HL-60 (cell line): ENCODE results near the gene ANTXR1.

Experiments
- DNase-seq, 2 experiments: peaks; one replicate each; pipeline ENCODE4 v3.0.0-alpha.2; 2010 to 2020; ENCODE audit warnings: low read depth in 1 of 2, low spot score in 1 of 2
- H3K27ac ChIP-seq: fragments of 250-450 bp; sonication (Bioruptor Pico); replicated peaks from 2 replicates; pipeline ENCODE4 v1.5.1; 2020; ENCODE audit warnings: mild to moderate bottlenecking, moderate library complexity
- H3K27me3 ChIP-seq: fragments of 250-450 bp; sonication (Bioruptor Pico); 2 replicates; pipeline ENCODE4 v1.5.1; 2021; ENCODE audit warnings: mild to moderate bottlenecking, moderate library complexity; ENCODE audit not compliant: insufficient read depth, poor library complexity, severe bottlenecking
- H3K4me3 ChIP-seq: replicated peaks from 2 replicates; pipeline ENCODE4 v1.5.1; 2011; ENCODE audit warnings: mild to moderate bottlenecking, control low read depth, low read length; ENCODE audit not compliant: insufficient read depth
- CTCF ChIP-seq: IDR thresholded peaks from one replicate; pipeline ENCODE4 v1.5.1; 2011; ENCODE audit warnings: low read length, control low read depth, inconsistent platforms; ENCODE audit not compliant: insufficient read depth
- GABPA ChIP-seq: IDR thresholded peaks from 2 replicates; pipeline ENCODE4 v1.6.1; 2012; ENCODE audit warnings: low read depth
- POLR2AphosphoS5 ChIP-seq: IDR thresholded peaks from 2 replicates; pipeline ENCODE4 v1.6.1; 2012; ENCODE audit warnings: low read depth
- REST ChIP-seq: IDR thresholded peaks from 2 replicates; pipeline ENCODE4 v1.6.1; 2012; ENCODE audit warnings: low read depth; ENCODE audit not compliant: insufficient replicate concordance
- SPI1 ChIP-seq: IDR thresholded peaks from 2 replicates; pipeline ENCODE4 v1.6.1; 2012; ENCODE audit warnings: low read depth, mild to moderate bottlenecking, borderline replicate concordance

Gene ANTXR1

DNA sequence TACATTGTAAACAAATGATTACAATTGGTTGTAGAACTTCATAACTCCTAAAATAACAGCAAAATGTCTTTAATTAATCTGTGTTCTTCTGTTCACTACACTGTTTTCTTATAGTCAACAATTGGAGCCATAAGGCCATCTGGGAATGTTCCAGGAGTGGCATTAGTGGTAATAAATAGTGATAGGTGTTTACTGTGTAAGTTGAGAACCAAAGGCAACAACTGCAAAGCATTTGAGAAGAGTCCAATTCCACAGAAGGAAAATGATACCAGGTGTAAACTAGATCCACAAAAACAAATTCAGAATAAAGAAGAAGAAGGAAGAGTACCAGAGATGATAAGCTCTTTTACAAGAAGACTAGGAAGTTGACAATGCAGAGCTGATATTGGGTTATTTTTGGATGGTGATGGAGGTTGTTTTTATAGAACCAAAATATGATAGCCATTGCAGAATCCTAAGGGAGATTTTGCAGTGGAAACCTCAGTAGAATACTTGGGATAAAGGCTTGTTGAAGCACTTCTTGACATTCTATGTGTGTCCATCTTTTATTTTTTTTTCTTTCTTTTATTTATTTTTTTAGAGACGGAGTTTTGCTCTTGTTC, 52.9 kb downstream of the ANTXR1 start:
- TF ChIP-seq SPI1 (no peak), POLR2AphosphoS5 (no peak), CTCF (no peak), GABPA (no peak), REST (no peak)
- Histone ChIP-seq H3K4me3 (no peak overlapping the region), H3K27me3 (no peaks in the 10 kb centered on the region), H3K27ac (no peak overlapping the region)
- DNase-seq = no peak

- TF ChIP-seq CTCF (no peak), REST (no peak), POLR2AphosphoS5 (no peak), SPI1 (no peak), GABPA (no peak)
- H3K27ac ChIP-seq = no peak overlapping the region
- H3K27me3 ChIP-seq = no peaks in the 10 kb centered on the region
- H3K4me3 ChIP-seq = no peak overlapping the region
- DNase-seq = no peak
These were observed 54.1 kb downstream of the ANTXR1 start for GRCh38 chr2:69067026-69067630.

DNA sequence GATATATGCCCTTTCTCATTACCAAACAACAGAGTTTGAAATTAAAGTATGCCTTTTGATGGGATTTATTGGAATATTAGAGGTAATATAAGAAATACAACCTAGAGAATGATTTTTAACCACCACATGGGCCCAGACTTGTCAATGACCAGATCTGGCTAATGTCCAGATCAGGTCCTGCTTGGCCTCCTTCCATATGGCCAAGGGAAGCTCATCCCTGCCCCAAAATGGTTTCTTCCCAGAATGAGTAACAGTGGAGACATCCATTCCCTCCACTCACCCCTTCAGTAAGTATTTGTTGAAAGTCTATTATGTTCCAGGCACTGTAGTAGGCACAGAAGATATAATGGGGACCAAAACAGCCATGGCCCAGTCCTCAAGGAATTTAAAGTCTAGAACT, 54.9 kb downstream of the ANTXR1 start:
- DNase-seq = no peak
- Histone ChIP-seq H3K27ac (no peak overlapping the region), H3K4me3 (no peak overlapping the region), H3K27me3 (no peaks in the 10 kb centered on the region)
- TF ChIP-seq GABPA (no peak), SPI1 (no peak), REST (no peak), POLR2AphosphoS5 (no peak), CTCF (no peak)
